ENCODE results near the gene SNAP25.

- no peak for TF ChIP-seq CTCF (IDR thresholded peaks at IDR 0.05; ENCODE audit: insufficient read depth, low read length, poor library complexity, severe bottlenecking)
- TF ChIP-seq EZH2phosphoT487 (conservative IDR thresholded peaks at IDR 0.05; ENCODE audit: low read length), result no peak
These were observed 28.8 kb downstream of the SNAP25 start for GRCh38 chr20:10247440-10247839.
